Mammary epithelial cell (primary cell): ENCODE results near the gene VSTM2L.

Source experiments
- EZH2 ChIP-seq: IDR thresholded peaks from 2 replicates; pipeline ENCODE4 v1.6.1; 2012; ENCODE audit warnings: low read length, inconsistent platforms, borderline replicate concordance
- TF ChIP-seq, protein P1 (sequence below), 2 donors: IDR thresholded peaks in 1 of 2; conservative IDR thresholded peaks in 1 of 2; 2 replicates each; pipeline ENCODE4 v1.5.1; 2011 to 2012; ENCODE audit warnings: inconsistent platforms in 2 of 2, low read length in 2 of 2, mild to moderate bottlenecking in 2 of 2, control low read depth in 1 of 2, low read depth in 1 of 2; ENCODE audit not compliant: insufficient read depth in 1 of 2; ENCODE audit errors: extremely low read depth in 1 of 2

DNA sequence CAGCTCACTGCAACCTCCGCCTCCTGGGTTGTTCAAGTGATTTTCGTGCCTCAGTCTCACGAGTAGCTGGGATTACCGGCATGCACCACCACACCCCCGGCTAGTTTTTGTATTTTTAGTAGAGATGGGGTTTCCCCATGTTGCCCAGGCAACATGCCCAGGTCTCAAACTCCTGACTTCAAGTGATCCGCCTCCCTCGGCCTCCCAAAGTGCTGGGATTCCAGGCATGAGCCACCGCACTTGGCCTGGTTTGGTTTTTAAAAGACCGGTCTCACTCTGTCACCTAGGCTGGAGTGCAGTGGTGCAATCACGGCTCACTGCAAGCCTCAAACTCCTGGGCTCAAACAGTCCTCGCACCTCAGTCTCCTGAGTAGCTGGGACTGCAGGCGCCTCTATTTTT lies 40.1 kb downstream of the VSTM2L start:
- TF ChIP-seq, protein P1, sequence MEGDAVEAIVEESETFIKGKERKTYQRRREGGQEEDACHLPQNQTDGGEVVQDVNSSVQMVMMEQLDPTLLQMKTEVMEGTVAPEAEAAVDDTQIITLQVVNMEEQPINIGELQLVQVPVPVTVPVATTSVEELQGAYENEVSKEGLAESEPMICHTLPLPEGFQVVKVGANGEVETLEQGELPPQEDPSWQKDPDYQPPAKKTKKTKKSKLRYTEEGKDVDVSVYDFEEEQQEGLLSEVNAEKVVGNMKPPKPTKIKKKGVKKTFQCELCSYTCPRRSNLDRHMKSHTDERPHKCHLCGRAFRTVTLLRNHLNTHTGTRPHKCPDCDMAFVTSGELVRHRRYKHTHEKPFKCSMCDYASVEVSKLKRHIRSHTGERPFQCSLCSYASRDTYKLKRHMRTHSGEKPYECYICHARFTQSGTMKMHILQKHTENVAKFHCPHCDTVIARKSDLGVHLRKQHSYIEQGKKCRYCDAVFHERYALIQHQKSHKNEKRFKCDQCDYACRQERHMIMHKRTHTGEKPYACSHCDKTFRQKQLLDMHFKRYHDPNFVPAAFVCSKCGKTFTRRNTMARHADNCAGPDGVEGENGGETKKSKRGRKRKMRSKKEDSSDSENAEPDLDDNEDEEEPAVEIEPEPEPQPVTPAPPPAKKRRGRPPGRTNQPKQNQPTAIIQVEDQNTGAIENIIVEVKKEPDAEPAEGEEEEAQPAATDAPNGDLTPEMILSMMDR (conservative IDR thresholded peaks at IDR 0.05 in 1 of 2, IDR thresholded peaks at IDR 0.05 in 1 of 2; ENCODE audit: extremely low read depth in 1 of 2, insufficient read depth in 1 of 2, low read depth in 1 of 2, low read length in 2 of 2): no peak
- TF ChIP-seq EZH2: no peak
